Fibroblast of skin of scalp (primary cell): ENCODE data around the gene NKX1-2.
"Not testable (repeated sequence)": the region's sequence is repeated elsewhere in the genome, so short reads cannot be mapped to it uniquely, and the experiment has no call there.

Source experiments
- DNase-seq: peaks from one replicate; pipeline ENCODE4 v3.0.0-alpha.2; 2013

NKX1-2 gene

DNA sequence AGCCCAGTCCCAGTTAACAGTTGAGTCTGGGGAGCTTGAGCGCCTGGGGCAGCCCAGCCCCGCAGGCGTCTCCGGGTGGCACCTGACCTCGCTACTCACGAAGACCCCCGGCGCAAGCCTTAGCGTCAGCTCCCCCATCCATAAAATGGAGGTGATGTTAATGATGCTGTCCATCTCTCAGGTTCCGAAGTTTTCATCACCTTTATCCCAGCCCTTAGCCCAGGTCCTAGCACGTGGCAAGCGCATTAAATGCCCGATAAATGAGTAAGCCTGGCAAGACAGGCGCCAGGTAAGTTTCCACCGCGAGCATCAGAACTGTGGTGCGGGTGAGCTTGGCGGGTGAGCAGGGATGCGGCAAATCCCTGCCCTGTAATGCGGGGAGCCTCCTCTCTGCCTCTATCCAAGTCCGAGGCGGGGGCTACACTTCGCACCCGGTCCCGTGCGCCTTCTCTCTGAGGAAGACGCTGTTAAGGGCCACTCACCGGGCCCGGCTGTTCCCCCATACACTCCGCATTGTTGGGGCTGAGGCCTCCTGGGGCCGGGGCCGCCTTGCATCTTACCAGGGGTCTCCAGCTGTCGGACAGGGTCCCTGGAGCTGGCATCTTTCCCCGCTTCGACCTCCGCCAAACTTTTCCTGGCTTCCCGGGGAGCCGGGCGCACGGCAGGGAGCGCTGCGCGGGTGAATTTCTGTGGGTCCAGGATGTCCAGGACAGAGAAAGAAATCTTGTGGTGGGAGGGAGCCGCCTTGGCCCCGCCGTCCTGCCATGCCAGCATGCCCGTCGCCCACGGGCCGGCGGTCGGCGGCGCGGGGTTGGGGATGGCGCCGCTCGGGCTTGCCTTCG, 444 bp downstream of the NKX1-2 start:
- DNase-seq: no peak

DNA sequence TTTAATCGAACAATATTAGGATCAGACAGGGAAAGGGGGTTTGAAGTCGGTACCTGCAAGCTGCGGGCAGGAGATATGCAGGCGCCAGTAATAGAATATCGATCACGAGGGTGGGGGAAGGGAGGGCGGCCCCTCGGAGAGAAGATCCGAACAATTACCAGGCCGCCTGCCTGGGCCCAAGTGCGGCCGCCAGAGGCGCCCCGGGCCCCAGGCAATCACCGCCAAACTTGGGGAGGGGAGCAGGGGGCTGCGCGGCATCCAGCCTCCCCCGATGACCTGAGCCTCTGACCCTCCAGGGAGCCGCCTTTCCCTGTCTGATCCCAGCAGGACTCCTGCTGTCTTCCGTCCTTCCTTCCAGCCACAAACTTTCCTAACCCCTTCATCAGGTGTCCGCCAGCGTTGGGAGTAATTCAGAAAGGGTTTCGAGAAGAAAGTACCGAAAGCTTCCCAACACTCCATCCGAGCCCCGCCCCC, 1.1 kb downstream of the NKX1-2 start:
- DNase-seq: no peak

DNA sequence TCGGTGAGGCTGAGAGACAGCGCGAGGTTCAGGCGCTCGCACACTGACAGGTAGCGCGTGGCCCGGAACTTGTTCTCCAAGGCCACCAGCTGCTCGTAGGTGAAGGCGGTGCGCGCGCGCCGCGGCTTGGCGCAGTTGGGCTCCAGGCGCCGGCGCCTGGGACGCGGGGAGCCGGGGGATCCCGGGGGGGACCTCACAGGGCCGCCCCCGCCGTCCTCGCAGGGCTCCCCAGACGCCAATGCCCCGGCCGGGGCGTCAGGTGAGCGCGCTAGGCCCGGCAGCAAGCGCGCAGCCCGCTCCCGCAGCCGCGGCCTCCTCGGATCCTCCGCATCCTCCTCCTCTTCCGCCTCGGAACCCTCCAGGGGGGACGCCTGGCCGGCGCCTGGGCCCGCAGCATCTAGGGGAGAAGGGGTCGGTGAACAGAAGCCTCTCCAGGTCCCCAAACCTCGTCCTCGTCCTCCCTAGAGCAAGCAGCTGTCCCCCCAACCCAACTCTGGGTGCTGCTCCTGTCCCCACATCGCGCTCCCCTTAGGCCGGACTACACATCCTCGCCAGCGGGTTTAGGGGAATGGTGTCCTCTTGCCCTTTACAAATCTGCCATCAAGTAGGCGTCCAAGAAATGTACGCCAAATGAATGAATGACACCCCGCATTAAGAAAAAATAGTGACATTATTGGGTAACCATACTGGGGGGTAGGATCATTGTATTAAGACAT, 1.9 kb downstream of the NKX1-2 start:
- DNase-seq: no peak

DNA sequence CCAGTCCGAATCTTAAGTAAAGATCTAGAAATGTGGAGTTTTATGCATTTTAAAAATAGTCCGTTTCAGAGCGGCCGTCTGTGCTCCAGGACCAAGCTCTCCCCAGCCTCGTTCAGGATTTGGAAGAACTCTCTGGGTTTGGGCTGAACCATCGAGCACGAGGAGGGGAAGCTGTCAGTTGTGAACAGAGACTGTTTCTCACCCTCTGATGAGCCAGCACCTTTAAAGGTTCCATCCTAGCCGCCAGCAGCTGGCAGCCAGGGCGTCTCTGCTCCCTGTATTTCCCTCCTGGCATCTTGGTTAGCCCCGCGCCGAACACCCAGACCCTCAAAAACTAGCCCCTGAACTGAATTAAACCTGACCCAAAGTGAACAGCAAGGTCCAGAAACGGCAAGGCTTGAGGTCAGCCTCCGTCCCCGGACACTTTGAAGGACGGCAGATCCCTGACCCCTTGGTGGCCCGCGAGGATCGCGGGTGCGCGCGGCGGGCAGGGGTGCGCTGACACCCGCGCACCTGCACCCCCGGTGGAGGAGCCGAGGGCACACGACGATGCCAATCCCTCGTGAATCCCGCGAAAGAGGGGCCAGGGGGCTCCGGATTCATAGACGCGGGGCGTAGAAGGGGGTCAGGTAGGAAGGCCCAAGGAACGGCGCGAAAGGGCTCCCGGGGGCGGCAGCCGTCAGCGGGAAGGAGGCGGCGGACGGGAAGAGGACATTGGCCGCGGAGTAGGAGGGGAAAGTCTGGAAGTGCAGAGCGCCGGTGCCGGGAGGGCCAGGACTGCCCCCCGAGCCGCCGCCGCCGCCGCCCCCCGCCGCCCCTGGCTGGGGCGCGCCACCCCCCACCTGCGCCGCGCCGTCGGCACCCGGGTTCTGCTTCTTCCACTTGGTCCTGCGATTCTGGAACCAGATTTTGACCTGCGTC, 2.7 kb downstream of the NKX1-2 start:
- DNase-seq: no peak

DNA sequence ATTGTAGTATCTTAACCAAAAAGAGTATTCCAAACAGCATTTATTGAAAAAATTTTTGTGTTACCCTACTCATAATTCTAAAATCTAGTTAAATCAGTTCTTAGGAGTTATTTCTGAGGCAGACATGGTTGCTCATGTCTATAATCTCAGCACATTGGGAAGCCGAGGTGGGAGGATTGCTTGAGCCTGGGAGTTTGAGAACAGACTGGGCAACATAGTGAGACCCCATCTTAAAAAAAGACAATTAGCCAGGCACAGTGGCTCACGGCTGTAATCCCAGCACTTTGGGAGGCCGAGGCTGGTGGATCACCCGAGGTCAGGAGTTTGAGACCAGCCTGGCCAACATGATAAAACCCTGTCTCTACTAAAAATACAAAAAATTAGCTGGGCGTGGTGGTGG, 8.1 kb downstream of the NKX1-2 start:
- not testable (repeated sequence) for DNase-seq

DNA sequence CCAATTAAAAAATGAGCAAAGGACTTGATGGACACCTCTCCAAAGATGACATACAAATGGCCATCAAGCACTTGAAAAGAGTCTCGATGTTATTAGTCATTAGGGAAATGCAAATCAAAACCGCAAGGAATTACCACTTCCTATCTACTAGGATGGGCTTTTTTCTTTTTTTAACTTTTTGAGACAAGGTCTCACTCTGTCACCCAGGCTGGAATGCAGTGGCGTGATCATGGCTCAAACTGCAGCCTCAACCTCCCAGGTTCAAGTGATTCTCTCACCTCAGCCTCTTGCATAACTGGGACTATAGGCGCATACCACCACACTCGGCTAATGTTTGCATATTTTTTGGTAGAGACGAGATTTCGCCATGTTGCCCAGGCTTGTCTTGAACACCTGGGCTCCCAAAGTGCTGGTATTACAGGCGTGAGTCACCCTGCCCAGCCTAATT, 13.6 kb downstream of the NKX1-2 start:
- no peak for DNase-seq

DNA sequence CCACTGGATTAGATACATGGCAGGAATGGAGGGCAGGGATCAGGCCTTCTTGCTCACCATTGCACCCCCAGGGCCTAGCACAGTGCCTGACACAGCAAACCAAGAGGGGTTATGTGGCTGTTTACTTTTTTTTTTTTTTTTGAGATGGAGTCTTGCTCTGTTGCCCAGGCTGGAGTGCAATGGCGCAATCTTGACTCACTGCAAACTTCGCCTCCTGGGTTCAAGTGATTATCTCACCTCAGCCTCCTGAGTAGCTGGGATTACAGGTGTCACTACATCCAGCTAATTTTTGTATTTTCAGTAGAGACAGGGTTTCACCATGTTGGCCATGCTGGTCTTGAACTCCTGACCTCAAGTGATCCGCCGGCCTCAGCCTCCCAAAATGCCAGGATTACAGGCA, 14.2 kb downstream of the NKX1-2 start:
- not testable (repeated sequence) for DNase-seq

DNA sequence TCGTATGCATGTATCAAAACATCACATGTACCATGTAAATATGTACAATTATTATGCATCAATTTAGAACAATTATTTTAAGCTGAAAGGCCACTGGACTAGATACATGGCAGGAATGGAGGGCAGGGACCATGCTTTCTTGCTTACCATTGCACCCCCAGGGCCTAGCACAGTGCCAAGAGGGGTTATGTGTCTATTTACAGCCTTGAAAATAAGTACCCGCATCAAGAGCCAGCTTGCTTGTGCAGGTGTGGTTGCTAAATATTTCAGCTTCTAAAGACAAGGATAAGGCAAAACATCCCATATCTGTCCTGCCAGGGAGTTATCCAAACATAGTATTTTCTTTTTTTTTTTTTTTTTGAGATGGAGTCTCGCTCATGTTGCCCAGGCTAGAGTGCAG, 16.4 kb downstream of the NKX1-2 start:
- DNase-seq: no peak

DNA sequence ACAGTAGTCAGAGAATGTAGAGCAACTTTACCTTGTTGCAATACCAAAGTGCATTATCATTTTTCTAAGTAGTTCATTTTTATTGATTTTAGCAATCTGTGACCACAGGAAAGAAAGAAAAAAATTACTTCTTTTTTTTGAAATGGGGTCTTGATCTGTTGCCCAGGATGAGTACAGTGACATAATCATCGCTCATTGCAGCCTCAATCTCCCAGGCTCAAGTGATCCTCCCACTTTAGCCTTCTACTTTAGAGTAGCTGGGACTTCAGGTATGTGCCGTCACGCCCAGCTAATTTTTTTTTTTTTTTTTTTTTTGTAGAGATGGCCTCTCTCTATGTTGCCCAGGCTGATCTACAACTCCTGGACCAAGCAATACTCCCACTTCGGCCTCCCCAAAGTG, 19.8 kb downstream of the NKX1-2 start:
- DNase-seq: no peak

DNA sequence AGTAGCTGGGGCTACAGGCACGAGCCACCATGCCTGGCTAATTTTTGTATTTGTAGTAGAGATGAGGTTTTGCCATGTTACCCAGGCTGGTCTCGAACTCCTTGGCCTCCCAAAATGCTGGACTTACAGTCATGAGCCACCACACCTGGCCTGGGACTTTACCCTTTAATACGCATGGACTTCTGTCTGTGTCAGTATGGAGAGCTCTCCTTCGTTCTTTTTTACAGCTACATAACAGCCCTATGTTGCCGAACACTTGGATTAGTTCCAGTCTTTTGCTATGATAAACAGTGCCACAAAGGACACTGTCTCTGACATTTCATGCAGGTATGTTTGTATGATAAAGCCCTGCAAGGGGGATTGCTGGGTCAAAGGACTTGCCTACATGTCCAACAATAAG, 20.3 kb downstream of the NKX1-2 start:
- no peak for DNase-seq

DNA sequence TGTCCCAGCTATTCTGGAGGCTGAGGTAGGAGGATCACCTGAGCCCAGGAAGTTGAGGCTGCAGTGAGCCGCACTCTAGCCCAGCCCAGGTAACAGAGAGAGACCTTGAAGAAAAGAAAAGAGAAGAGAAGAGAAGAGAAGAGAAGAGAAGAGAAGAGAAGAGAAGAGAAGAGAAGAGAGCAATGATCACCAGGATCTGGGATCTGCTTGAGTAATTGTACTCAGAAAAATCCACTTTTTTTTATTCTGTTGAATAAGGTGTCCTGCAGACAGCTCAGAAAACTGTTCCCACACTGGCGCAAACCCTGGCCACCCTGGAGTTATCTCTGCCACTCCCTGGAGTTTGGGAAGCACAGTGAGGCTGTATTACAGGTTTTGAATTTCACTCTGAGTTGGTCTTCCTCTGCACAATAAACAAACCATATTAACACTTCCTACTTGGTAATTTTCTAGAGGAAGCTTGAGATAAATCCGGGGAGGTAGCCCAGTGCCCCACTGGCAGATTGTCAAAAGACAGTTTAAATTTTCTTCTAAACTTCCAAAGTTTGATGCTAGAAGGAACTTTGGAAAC, 21.5 kb downstream of the NKX1-2 start:
- no peak for DNase-seq

DNA sequence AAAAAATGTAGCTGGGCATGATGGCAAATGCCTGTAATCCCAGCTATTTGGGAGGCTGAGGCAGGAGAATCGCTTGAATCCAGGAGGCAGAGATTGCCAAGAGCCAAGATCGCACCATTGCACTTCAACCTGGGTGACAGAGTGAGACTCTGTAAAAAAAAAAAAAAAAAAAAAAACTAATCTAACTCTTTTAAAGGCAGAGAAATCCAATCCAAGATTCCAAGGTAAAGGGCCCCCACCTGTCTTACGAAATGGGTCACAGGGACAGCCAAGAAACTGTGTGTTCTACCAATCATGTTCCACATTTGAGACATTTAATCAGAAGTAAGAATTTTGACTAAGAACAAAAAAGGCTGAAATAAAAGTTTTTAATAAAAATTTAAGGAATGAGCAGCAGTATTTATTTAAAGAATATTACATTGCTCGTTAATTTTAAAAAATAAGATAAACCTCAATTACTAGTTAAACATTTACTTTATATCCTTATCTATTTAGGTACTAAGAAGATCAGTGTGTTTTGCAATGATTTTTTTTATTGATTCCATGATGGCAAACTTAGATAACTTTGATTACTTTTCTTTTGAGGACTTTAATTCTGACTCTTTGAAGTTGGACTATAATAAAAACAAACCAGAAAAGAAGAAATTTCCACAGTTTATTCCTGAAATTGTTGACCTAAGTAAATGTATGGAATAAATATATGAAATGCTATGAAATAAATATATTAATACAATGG, 24.4 kb downstream of the NKX1-2 start:
- DNase-seq: no peak

DNA sequence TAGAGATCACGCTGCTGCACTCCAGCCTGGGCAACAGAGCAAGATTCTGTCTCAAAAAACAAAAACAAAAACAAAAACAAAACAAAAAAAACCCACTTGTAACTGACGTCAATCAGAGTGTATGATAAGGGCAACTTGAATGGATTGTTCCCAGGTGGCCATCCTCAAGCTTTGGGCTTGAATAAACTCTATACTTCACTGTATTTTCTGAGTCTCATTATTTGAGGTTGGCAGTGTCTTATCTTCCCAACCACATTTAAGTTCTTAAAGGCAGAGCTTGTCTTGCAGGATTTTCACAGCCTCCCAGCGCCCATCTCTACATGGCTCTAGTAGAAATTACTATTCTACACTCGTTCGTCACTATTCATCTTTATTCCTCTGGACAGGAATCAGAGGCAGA, 26.0 kb downstream of the NKX1-2 start:
- DNase-seq: no peak

DNA sequence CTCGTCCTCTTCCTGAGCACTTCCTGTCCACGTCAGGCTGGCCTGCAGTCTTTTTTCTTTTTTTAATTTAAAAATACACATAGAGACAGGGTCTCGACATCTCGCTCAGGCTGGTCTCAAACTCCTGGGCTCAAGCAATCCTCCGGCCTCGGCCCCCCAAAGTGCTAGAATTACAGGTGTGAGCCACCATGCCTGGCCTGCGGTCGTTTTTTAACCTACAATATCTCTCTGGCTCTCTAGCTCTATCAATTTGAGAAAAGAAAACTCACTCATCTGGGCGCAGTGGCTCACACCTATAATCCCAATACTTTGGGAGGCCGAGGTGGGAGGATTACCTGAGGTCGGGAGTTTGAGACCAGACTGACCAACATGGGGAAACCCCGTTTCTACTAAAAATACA, 27.1 kb downstream of the NKX1-2 start:
- no peak for DNase-seq

DNA sequence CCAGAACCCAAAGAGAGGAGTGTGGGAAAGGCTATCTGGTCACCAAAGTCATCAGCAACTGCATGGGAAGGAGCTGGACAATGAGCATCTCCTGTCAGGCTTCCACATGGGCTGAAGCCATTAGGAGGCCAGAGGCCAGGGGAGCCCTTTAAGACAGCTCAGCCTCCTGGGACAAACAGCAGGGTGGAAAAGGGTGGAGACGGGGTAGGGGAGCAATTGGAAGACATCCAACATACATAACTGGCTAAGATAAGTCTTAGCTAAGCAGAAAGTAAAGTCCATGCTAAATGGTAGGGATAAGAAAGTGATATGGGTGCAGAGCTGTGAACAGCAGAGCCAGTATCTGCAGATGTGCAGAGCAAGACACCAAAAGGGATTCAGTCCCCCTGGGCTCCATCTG, 29.6 kb downstream of the NKX1-2 start:
- no peak for DNase-seq

DNA sequence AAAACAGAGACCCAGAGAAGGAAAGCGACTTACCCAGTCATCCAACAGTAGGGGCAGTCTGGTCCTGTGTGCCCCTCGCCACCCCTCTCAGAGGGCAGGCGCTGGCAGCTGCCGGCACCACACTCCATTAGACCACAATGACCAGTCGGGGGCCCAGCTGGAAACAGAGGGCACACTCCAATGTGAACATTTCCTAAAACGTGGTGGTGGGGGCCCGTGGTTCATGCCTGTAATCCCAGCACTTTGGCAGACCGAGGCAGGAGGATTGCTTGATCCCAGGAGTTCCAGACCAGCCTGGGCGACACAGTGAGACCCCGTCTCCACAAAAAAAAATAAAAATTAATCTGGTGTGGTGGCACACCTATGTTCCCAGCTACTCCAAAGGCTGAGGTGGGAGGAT, 30.2 kb downstream of the NKX1-2 start:
- no peak for DNase-seq

DNA sequence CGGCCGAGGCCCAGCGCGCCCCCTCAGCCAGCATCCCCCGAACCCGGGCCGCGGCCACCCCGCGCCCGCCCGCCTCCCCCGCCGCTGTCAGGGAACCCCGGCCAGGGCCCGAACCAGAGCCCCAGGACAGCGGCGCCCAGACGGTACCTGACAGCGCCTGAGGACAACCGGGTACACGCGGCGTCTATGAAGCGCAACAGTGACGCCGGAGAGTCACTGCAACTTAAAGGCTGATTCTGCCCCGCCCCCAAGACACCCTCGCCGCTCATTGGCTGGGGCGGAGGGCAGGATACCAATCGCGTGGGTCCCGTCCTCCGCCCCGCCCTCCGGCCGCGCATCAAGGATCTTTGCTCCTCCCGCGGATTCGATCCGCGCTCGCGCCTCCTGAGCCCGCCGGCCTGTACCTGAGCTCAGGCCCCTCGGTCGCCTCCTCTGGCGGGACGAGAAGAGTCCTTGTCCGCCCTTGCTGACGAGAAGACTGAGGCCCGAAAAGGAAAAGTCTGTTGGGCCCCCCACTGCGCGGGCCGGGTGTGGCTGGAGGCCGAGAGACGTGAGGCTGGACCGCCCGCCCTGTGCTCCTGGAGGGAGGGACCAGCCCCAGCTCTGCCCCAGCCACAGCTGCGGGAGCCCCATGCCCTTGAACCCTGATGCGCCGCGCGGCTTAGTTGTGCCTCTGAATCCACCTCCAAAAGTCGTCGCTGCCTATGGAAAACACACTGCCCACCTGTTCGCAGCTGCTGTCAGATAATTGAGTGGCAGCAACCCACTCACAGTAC, 30.9 kb downstream of the NKX1-2 start, which contains the start of gene OAT:
OAT (minus strand) TSS at position 198 of the 776 bp plus-strand sequence. CDS start 6,752 bp downstream, outside the sequence.
- DNase-seq: peak; percentile 95

DNA sequence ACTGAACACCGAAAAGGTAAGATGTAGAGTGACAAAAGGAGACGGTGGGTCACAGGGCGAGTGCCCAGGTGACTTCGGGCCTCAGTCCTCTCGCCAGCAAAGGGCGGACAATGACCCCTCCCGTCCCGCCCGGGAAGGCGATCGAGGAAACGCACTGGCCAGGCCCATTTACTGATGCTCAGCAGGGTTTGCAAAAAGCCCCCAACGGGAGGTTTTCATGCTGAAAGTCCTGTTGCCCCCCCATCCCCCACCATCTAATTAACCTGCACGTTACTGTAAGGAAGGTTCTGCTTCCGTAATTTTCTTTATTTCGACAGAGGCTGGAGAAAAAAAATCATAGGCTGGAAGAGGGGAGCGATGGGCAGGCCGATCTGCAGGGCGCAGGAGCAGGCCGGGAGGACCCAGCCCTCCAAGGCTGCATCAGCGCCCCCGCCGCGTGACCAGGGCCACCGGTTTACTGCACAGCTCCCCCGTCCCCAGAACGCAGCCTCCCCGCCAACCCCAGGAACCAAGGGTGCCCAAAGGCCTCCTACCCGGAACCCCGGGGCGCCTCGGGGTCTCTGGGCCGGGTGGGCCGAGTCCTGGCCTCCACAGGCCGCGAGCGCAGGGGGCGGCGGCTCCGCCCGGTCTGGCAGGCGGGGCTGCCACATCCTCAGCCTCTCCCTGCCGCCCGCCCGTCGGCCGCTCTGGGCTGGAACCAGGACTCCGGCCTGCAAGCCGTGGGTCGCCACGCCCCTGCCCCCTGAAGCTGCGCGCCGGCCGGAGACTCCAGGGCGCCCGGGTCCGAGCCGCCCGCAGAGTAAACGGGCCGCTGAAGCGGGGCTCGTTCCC, 31.7 kb downstream of the NKX1-2 start:
- peak; percentile 57 for DNase-seq

DNA sequence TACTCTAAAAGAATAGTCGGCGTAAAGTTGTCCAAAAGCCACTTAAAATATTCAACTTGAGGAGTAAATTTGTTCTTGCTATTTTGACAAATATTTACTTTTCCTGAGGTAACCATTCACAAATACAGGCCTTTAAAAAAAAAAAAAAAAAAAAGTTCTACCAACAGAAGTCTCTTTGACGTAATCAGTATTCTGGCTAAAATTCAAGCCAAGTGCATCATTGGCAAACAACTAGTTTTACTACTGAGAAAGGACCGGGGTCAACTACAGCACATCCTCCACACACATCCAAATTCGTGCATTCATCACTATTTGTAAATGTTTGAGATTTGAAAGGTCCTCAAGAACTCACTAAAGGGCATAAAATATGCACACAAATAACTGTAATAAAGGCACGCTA, 33.1 kb downstream of the NKX1-2 start:
- DNase-seq: no peak

DNA sequence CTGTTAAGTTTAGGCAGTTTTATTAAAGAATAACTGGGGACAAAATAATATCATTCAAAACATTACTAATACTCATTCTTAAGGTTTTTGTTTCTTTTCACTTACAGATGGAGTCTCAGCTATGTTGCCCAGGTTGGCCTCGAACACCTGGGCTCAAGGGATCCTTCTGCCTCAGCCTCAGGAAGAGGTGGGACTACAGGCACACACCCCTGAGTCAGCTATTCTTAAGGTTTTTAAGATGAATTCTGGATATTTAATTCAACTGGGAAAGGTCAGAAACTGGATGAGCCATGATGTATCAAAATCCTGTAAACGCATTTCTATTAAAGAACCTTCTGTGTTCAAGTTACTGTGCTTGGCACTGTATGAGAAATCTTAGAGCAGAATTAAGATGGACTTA, 34.6 kb downstream of the NKX1-2 start:
- no peak for DNase-seq
